SH-SY5Y (cell line): ENCODE results near the gene RXRA.

ENCODE experiments used
- GATA2 ChIP-seq: IDR thresholded peaks from 2 replicates; pipeline ENCODE4 v1.6.1; 2011; ENCODE audit warnings: mild to moderate bottlenecking, low read depth, low read length
- GATA3 ChIP-seq: IDR thresholded peaks from 2 replicates; pipeline ENCODE4 v1.6.1; 2011; ENCODE audit warnings: low read depth, mild to moderate bottlenecking, low read length, moderate library complexity

DNA sequence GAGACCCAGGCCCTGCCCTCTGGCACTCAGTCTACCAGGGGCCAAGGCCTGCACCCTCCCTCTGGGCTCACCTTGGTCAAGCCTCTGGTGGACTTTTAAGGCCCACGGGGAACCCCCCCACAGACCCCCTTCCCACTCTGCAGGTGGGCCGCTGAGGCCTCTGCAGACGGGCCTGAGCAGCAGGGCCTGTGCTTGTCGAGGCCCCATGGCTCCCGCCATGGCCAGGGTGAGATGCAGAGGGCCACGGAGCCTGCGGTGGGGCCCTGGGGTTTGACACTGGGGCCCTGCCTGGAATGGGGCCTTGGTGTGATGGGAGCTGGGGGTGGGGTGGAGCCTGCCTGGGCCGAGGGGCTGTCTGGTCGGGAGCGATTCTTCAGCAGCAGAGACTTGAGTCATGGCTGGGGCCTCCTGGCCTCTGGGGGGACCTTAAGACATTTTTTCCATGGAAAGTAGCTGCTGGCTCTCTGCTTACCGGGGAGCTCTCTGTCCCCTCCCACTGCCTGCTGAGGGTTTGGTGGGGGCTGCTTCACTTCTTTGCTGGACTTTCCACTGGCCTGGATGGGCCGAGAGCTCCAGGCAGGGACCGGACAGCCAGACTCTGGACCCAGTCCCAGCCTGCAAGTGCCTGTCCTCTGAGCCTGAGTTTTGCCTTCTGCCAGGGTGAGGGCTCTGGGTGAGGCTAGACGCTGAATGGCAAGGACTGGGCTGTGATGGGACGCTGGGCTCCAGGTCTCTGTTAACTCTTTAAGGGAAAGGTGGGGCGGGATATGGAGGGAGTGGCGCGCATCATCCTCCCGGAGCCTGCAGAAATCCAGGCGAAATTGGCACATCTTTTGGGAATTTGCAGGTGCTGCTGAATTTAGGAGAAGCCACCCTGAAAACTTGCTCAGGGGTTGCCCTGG is 132.2 kb downstream of the RXRA start:
- TF ChIP-seq GATA2: no peak
- TF ChIP-seq GATA3: no peak
